ENCODE results near the gene ARHGEF10L.

ARHGEF10L gene

DNA sequence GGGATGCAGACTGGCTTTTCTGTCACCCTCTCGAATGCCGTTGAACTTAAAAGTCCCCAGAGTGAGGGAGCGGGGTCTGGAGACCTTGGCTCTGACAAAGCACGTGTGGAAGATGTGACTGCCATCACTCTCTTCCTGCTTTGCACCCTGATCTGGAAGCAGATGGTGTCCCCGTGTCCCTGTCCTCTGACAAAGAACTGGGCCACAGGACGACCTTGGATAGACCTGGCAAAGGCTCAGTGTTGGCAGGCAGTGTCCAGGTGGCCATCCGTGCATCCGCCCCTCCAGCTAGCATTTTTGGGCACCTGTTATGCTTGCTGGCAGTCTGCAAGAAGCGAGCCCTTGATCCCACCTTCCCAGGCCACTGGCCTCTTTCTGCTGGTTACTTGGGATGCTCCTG lies 27.4 kb downstream of the ARHGEF10L start:
- TF ChIP-seq ZFX (IDR thresholded peaks at IDR 0.05) = no peak
- TF ChIP-seq, protein P1, sequence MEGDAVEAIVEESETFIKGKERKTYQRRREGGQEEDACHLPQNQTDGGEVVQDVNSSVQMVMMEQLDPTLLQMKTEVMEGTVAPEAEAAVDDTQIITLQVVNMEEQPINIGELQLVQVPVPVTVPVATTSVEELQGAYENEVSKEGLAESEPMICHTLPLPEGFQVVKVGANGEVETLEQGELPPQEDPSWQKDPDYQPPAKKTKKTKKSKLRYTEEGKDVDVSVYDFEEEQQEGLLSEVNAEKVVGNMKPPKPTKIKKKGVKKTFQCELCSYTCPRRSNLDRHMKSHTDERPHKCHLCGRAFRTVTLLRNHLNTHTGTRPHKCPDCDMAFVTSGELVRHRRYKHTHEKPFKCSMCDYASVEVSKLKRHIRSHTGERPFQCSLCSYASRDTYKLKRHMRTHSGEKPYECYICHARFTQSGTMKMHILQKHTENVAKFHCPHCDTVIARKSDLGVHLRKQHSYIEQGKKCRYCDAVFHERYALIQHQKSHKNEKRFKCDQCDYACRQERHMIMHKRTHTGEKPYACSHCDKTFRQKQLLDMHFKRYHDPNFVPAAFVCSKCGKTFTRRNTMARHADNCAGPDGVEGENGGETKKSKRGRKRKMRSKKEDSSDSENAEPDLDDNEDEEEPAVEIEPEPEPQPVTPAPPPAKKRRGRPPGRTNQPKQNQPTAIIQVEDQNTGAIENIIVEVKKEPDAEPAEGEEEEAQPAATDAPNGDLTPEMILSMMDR (conservative IDR thresholded peaks at IDR 0.05) = no peak
- no peak overlapping the region for H3K27ac ChIP-seq

DNA sequence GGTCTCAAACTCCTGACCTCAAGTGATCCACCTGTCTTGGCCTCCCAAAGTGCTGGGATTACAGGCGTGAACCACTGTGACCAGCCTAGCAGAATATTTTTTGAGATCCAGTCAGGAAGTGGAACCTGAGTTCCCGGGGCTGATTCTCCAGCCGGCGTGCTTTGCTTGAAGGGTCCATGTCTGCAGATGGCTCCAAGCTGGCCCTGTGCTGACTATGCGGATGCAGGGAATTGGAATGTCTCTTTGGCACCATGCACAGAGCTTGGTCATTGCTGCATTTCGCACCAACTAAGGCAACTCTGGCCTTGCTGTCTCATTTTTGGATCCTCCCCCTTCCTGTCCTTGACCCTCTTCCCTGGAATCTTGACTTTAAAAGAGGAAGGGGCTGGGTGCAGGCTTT lies 28.1 kb downstream of the ARHGEF10L start:
- no peak for TF ChIP-seq ZFX (IDR thresholded peaks at IDR 0.05)
- TF ChIP-seq, protein P1 (conservative IDR thresholded peaks at IDR 0.05) = no peak
- no peak overlapping the region for H3K27ac ChIP-seq

DNA sequence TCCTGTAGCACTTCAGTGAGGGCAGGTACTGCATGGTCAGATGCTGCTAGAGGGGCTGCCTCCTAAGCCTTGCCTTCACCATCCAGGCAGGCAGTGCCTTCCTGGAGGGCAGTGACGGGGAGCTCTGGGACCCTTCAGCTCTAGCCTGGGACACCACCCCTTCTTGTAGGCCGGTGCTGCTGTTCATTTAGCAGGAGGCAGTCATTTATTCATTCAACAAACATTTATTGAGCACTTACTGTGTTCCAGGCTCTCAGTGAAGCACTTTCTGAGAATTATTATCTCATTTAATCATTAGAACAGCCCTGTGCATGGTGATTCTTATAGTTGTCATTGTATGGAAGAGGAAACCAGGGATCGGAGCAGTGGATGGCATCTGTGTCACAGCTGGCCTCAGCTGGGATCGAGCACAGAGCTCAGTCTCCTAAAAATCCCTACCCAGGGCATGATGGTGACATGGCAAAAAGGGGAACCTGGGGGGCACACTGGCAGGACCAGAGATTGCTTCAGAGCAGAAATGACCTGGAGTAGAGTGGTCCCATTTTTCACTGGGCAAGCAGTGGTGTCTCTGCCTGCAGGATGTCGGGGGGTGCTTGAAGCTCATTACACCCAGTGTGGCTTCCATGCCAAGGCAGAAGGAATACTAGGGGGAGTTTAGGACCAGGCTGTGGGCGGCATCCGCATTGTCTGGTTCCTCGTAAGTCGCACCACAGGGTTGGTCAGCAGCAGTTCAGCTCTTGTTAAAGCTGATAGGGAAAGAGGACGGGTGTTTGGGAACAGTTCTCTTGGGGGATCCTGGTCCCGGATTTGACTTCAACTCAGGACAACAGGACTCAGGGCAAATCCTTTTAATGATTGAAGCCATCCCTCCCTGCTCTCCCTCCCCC lies 28.8 kb downstream of the ARHGEF10L start:
- H3K27ac ChIP-seq = no peak overlapping the region
- TF ChIP-seq ZFX (IDR thresholded peaks at IDR 0.05) = no peak
- TF ChIP-seq, protein P1 (conservative IDR thresholded peaks at IDR 0.05) = no peak

DNA sequence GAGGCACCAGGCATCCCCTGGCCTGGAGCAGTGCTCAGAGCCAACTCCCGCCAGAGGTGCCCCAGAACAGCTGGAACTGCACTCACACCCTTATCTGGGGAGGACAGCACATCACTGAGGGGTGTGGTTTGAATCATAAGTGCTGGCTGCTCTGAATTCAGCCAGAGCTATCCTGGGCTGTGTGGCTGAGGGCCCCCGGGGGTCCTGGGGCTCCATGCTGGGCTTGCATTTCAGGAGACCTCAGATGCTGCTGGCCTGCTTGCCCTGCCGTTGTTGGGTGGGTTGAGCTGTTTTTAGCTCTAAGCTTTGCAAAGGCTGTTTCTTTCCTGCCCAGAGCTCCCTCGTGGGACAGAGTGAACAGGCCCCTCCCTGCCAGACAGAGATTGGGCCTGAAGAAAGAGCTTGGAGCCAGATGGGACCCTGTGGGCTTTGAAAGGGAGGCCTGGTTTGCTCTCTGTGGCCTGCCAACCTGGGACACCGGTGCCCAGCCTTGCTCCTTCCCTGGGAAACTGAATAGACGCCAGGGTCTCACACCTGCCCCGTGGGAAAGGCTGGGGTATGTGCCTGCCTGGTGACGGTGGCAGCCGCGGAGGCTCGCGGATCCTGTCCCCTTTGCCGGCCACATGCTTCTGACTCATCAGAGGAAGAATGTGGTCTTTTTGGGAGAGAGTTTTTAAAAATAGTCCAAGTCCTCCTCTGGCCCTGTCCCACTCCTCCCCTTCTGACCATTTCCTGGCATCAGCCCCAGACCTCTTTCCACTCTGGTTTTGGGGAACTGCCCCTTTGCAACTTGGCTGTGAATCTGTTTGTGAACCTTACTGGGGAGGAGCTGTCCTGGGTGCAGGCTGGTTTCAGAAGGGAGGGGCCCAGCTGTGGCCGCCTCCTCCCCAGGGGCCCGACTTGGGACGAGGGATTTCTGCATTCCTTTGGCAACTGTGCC lies 30.0 kb downstream of the ARHGEF10L start:
- no peak overlapping the region for H3K27ac ChIP-seq
- TF ChIP-seq, protein P1 (conservative IDR thresholded peaks at IDR 0.05) = no peak
- no peak for TF ChIP-seq ZFX (IDR thresholded peaks at IDR 0.05)

DNA sequence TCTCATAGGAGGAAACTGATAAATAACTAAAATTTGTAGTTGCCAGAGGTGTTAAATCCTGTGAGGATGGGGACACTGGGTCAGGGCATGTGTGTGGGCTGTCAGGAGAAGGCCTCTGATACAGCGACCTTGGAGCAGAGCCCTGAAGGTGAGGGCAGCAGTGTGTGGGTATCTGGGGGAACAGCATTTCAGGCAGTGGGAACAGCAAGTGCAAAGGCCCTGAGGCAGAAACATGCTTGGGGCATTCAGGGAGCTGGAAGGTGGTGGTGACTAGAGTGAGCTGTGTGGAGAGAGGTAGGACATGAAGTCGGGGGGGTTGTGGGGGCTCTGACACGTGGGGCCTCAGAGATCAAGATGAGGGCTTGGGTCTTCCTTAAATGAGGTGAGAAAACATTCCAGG lies 30.7 kb downstream of the ARHGEF10L start:
- H3K27ac ChIP-seq = no peak overlapping the region

DNA sequence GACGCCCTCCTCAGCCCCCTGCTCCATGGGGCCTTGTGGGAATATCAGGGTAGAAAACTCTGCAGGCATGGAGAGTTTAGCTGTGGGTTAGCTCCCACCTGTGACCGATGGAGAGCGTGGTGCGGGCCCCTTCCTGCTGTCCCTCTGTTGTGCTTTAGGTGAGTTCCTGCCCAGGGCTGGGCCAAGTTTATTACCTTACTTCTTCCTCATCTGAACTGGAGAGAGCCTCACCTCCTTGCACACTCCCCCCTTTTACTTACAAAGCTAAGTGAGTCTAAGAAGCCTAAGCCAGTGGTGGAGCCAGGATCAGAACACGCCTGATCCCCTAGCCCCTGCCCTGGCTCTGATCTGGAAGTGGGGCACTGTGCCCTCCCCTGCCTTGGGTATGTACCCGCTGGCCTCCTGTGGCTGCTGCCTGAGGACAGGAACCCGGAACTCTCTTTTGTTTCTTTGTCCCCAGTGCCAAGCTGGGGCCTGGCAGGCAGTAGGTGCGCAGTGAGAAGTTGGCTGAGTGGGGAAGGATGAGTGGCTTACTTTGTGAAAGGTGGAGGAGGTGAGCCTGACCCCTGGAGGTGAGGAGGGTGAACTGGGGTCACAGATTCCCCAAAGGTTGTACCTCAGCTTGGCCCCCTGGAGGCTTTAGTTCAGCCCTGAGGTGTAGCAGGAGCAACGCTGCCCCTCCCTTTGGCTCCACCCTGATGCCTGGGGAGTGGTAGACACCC lies 32.9 kb downstream of the ARHGEF10L start:
- TF ChIP-seq, protein P1 (conservative IDR thresholded peaks at IDR 0.05) = no peak
- no peak for TF ChIP-seq ZFX (IDR thresholded peaks at IDR 0.05)
- no peak overlapping the region for H3K27ac ChIP-seq

More for the DNA sequence above, 30.7 kb downstream of the ARHGEF10L start:
- TF ChIP-seq, protein P1 (conservative IDR thresholded peaks at IDR 0.05) = no peak
- TF ChIP-seq ZFX (IDR thresholded peaks at IDR 0.05) = no peak

Data from C4-2B (cell line).